GM19043 (cell line): Measurements from ENCODE around the gene LNPK.
"Not testable (repeated sequence)": the region's sequence is repeated elsewhere in the genome, so short reads cannot be mapped to it uniquely, and the experiment has no call there.

ENCODE experiments used
- ATAC-seq: cut with Tn5 transposase; IDR thresholded peaks from one replicate; pipeline ENCODE4 v1.9.1; 2021; ENCODE audit warnings: low read depth; ENCODE audit not compliant: unreplicated experiment

The LNPK gene

GRCh38 chr2:175976391-175977157 is 25.5 kb downstream of the LNPK start:
- no peak for ATAC-seq

DNA sequence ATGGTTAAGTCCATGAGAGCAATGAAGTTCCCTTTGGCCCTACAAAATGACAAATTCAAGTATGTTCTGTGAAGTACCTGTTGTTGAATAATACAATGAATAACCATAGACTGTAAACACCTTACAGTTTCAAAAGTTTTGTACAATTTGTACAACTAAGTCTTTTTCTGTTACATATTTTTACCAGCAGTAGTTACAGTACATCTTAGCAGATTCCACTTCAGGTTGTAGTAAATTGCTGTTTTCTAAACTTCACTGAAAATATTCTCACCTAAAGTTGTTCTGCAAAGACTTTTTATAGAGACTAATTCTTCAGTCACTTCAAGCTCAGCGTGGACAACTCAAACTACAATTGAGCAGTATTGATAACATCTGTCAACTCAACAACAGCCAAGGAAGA is 28.7 kb downstream of the LNPK start:
- no peak for ATAC-seq

GRCh38 chr2:175966839-175967238 is 35.2 kb downstream of the LNPK start:
- no peak for ATAC-seq

- no peak for ATAC-seq
Measured at GRCh38 chr2:175965773-175966172, 36.3 kb downstream of the LNPK start.

DNA sequence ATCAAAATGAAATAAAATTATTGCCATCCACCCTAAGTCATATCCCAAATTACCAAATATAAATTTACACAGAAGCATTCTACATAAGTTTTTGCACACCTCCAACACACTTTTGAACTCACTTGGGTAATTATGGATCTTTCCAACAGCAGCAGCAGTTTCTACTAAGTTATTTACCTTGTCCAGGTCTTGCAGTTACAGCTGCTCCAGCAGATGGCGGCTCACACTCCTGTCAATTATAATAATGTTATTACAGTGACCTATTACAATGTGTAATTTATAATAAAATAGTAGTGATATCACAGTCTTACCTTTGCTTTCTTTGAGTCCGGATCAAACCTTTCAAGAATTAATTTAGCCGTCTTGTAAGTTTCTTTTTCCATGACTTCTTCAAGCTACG is 37.9 kb downstream of the LNPK start:
- ATAC-seq, result no peak

DNA sequence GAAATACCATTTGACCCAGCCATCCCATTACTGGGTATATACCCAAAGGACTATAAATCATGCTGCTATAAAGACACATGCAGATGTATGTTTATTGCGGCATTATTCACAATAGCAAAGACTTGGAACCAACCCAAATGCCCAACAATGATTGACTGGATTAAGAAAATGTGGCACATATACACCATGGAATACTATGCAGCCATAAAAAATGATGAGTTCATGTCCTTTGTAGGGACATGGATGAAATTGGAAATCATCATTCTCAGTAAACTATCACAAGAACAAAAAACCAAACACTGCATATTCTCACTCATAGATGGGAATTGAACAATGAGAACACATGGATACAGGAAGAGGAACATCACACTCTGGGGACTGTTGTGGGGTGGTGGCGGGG is 38.9 kb downstream of the LNPK start:
- not testable (repeated sequence) for ATAC-seq

- no peak for ATAC-seq
Measured at GRCh38 chr2:175957845-175958244, 44.2 kb downstream of the LNPK start.

- ATAC-seq, result no peak
Measured at GRCh38 chr2:175955136-175955535, 46.9 kb downstream of the LNPK start.

DNA sequence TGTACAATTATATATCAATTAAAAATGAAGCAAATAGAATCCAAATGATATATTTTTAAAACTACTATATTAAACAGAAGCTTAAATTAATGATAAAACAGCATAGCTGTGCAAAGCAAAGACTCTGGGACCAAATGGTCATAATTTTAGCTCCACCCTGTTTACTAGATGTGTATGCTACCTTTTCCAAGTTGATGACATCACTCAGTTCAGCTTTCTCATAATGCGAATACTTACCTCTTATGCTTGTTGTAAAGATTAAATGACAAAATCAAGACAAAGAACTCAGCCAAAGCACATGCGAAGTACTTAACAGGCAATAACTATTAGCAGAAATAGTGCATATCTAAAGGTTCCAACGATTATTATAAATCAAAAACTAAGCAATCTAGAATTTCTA is 51.6 kb downstream of the LNPK start:
- ATAC-seq, result no peak

DNA sequence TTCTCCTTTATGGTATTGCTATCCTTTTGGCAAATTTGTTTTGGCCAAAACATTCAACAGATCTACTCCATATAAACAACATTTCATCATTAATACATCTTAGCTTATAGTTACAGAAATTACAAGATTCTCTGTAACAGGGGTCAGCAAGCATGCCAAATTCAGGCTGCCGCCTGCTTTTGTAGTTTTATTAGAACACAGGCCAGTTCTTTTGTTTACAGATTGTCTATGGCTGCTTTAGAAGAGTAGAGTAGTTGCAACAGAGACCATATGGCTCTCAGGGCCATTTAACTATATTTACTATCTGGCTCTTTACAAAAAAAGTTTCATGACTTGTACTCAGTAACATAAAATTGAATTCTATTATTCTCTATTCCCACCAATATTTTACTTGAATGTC is 53.9 kb downstream of the LNPK start:
- no peak for ATAC-seq

GRCh38 chr2:175947073-175947472 is 55.0 kb downstream of the LNPK start:
- ATAC-seq, result no peak

GRCh38 chr2:175941699-175942098 is 60.4 kb downstream of the LNPK start:
- no peak for ATAC-seq

- no peak for ATAC-seq
Measured at GRCh38 chr2:175937216-175937615, 64.9 kb downstream of the LNPK start.

GRCh38 chr2:175935289-175936181 is 66.5 kb downstream of the LNPK start:
- no peak for ATAC-seq

- no peak for ATAC-seq
Measured at GRCh38 chr2:175932675-175933074, 69.4 kb downstream of the LNPK start.

GRCh38 chr2:175931805-175932204 is 70.3 kb downstream of the LNPK start:
- ATAC-seq, result no peak

- ATAC-seq, result no peak
Measured at GRCh38 chr2:175930504-175930903, 71.6 kb downstream of the LNPK start.

GRCh38 chr2:175929850-175930249 is 72.2 kb downstream of the LNPK start:
- no peak for ATAC-seq

DNA sequence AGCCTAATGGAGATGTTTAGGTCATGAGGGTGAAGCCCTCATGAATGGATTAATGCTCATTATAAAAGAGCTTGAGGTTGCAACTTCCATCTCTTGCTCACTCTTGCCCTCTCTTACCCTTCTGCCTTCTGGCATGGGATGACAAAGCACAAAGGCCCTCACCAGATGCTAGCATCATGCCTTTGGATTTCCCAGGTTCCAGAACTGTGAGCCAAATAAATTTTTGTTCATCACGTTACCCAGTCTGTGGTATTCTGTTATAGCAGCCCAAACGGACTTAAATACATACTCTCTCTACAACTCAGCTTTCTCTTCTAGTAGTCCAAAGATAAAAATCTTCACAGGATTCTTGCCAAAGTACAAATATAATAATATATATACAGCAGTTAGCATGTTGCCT is 75.8 kb downstream of the LNPK start:
- ATAC-seq, result no peak

GRCh38 chr2:175922160-175922559 is 79.9 kb downstream of the LNPK start:
- no peak for ATAC-seq

GRCh38 chr2:175918935-175919334 is 83.1 kb downstream of the LNPK start:
- ATAC-seq, result no peak

GRCh38 chr2:175914846-175915245 is 87.2 kb downstream of the LNPK start:
- ATAC-seq, result no peak
